Stimulated activated CD4-positive, alpha-beta T cell treated with anti-CD3 and anti-CD28 coated beads, Interleukin-15, amount 100 ng/mL, for 24 hours (primary cell): ENCODE data around the gene FUCA1.
"Not testable (repeated sequence)": the region's sequence is repeated elsewhere in the genome, so short reads cannot be mapped to it uniquely, and the experiment has no call there.

Experiments used
- DNase-seq: peaks from one replicate; pipeline ENCODE4 v3.0.0-alpha.2; 2020

The FUCA1 gene

DNA sequence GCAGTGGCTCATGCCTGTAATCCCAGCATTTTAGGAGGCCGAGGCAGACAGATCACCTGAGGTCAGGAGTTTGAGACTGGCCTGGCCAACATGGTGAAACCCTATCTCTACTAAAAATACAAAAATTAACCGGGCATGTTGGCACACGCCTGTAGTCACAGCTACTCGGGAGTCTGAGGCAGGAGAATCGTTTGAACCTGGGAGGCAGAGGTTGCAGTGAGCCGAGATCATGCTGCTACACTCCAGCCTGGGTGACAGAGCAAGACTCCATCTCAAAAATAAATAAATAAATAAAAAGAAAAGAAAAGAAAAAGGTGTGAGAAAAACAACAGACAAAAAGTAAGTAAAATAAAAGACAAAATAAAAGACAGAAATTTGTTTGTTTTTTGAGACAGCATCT, 33.9 kb downstream of the FUCA1 start:
- not testable (repeated sequence) for DNase-seq

DNA sequence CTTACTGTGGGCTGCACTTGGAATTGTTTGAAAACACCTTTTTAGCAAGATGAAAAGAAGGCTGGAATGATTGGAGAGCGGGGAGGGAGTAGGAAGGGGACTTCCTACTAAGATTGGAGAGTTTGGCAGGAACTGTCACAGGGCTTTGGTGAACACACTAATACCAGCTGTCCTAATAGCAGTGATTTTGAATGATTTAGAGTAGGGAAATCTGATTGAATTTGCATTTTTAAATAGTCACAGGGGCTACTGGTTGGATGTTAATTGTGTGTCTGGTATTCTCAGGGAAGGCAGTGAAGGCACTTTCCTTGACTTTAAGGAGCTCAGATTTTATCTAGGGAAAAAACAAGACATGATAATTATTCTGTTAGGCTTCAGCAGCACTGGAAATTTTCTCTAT, 40.4 kb downstream of the FUCA1 start:
- DNase-seq, result no peak

DNA sequence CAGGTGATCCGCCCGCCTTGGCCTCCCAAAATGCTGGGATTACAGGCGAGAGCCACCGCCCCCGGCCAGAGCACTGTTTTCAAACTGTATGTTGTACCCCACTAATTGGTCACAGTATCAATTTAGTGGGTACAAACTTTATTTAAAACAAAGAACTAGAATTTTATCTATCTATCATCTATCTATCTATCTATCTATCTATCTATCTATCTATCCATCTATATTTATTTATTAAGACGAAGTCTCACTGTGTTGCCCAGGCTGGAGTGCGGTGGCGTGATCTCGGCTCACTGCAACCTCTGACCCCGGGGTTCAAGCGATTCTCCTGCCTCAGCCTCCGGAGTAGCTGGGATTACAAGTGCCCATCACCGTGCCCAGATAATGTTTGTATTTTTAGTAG, 41.5 kb downstream of the FUCA1 start:
- DNase-seq, result not testable (repeated sequence)

GRCh38 chr1:23825762-23826522, 42.1 kb downstream of the FUCA1 start:
- no peak for DNase-seq

GRCh38 chr1:23825076-23825761, 42.9 kb downstream of the FUCA1 start, which contains the start of gene HMGCL:
HMGCL (minus strand) TSS chr1:23825429; CDS start chr1:23825415, 14 bp downstream.
- DNase-seq, result peak; percentile 94

- DNase-seq, result no peak
Observed at GRCh38 chr1:23824711-23825075, 43.4 kb downstream of the FUCA1 start.

- no peak for DNase-seq
Observed at GRCh38 chr1:23823767-23824166, 44.3 kb downstream of the FUCA1 start.

DNA sequence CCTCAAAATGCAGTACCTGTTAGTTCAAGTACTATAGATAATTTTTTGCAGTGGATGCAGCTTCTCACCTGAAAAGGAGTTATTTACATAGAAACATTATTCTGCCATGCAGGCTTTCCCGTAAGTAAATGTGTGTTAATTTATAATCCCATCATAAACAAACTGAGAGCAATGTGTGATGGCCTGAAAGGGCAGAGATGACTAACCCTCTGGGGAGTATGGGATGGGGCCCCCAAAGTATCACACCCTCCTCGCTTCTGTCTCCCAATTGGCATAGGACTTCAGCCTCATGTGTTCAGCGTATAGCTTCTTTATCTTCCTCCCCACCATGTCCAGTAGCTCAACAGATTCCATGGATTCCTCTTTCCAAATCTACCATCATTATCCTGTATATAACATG, 50.5 kb downstream of the FUCA1 start:
- no peak for DNase-seq

DNA sequence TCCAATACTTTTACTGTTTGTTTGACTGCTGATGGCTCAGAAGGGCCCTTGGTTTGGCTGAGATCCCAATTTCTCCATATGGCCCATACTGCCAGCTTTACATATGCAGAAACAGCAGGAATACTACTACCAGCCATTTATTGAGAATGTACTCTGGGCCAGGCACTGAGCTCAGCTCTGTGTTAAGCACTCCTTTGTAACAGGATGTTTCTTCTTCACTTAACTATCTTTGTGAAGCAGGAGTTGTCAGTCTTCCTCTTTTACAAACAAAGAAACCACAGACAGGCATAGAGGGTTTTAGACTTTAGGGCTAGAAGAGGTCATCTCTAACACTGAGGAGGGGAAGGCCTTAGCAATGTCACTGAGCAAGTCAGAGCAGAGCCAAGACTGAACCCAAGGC, 51.2 kb downstream of the FUCA1 start:
- no peak for DNase-seq

GRCh38 chr1:23816361-23816760, 51.7 kb downstream of the FUCA1 start:
- no peak for DNase-seq

- DNase-seq, result no peak
Observed at GRCh38 chr1:23814016-23814415, 54.1 kb downstream of the FUCA1 start.

DNA sequence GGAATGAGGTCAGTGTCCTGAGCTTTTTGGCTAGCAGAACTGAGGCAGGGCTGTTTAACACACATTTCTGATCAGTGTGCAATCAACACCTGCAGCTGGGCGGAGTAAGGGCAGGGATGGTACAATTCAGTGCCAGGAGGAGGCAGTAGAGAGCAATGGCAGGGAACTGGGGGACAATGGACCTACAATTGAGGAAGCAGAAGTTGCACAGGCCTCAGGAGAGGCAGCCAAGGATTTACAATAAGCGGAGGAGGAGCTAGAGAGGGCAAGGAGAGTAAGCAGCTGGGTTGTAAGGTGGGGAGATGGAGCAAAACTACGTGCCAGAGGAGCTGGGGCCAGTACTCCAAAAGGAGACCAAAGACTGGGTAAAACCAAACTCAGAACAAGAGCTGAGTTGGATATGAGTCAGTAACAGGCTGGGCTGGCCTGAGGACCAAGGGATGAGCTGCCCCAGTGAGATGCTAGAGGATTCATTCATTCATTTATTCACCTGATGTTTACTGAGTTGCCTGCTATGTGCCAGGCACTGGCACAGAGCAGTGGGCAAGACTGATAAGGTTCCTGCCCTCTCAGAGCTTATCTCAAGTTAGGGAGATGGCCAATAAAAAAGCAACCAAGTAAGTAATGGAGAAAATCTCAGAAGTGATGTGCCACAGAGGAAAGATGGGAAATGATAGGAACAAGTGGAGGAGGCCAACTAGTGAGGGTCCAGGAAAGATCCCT, 57.1 kb downstream of the FUCA1 start:
- peak; percentile 66 for DNase-seq

DNA sequence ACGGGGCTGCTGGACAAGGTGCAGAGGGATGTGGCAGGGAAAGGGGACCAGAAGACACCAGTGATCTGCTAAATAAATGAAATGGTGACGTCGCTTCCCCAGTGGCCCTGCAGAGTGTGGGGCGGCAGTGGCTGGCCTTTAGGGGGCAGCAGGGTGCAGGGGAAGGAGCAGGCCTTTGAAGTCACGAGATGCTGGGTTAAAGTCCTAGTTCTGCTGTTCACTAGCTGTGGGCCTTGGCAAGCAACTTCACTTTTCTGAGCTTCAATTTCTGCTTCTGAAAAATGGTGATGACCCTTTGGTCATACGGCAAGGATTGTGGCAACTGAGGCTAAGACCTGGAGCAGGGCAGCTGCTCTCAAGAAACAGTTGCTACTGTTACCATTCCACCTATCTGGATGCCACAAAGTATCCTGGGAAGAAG, 58.3 kb downstream of the FUCA1 start:
- DNase-seq, result peak; percentile 88

DNA sequence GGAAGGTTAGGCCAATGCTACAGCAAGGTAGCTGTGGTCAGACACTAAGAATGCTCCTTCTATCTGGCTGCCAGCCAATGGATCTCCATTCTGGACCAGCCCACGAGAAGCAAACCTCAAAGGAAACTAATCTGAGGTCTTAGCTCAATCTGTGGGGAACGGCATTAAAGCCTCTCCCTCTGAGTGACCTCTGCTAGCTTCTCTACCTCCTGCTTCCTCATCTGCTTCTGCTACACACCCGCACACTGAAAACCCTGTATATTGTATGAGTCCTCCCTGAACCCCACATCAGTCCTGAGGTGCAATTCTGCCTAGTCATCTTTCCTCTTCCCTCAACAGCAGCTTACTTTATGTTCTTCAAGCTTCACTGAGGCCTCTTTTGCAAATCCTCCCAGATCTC, 60.6 kb downstream of the FUCA1 start:
- no peak for DNase-seq

DNA sequence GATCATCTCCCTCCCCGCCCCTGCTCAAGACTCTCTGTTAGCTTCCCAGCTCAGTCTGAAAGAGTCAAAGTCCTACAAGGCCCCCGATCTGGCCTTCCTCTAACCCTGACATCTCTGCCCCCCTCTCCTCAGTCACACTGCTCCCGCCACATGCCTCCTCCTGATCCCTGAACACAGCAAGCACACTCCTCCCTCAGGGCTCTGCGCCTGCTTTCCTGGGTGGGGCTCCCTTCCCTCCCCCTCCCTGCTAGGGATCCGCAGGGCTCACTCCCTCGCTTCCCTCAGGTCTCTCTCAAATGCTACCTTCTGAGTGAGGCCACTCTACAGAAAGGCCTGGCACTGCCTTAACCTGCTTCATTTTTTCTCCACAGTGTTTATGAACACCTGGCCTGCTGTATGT, 61.8 kb downstream of the FUCA1 start:
- DNase-seq, result no peak

GRCh38 chr1:23805025-23805424, 63.1 kb downstream of the FUCA1 start:
- DNase-seq, result no peak

DNA sequence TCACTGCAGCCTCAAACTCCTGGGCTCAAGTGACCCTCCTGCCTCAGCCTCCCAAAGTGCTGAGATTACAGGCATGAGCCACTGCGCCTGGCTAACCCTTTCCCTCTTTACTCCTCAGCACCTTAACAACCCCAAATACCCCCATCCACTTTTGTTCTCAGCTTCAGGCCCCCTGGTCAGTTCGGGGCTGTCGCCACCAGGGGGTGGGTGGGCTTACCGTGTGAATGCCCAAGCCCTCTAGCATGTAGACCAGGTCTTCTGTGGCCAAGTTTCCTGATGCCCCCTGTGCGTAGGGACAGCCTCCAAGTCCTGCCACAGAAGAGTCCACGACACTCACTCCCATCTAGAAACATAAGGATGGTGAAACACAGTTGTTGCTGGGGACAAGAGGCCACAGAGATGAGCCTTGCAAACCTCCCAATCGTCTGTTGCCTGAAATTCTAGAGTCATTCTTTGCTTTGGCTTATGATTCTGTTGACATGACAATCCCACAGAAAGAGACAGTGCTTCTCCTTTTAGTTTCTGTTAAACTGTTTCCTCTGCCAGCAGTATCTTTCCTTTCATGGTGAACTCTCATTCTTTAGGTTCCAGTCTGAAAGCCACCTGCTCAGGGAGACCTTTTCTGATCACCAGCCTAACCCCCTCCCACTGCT, 63.8 kb downstream of the FUCA1 start:
- no peak for DNase-seq

DNA sequence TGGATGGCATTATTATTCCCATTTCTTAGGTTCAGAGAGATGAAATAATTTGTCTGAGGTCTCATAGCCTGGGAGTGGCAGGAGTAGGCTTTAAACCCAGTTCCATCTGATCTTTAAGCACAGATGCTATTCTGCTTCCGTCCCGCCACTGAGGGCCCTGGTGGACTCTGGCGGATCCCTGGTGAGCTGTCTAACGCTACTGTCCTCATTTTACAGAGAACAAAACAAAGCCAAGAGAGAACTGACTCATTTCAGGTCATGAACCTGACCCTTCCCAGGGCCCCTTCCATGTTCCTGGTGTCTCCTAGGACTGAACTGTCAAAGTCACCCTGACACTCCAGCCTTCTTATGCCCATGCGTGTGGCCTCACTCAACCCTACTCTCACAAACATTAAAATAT, 64.4 kb downstream of the FUCA1 start:
- DNase-seq, result no peak

DNA sequence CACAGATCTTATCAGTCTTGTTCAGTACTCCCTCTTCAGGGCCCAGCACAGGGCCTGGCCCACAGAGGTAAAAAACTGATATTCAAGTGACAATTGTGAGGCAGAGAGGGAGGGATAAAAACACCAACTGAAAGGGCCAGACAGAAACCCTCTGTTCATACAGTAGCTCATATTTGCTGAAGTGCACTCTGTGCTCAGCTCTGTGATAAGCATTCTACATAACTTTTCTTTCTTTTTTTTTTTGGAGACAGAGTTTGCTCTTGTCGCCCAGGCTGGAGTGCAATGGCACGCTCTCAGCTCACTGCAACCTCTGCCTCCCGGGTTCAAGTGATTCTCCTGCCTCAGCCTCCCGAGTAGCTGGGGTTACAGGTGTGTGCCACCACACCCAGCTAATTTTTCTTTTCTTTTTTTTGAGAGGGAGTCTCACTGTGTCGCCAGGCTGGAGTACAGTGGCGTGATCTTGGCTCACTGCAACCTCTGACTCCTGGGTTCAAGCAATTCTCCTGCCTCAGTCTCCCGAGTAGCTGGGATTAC, 65.2 kb downstream of the FUCA1 start:
- DNase-seq, result not testable (repeated sequence)

- DNase-seq, result no peak
Observed at GRCh38 chr1:23801876-23802275, 66.2 kb downstream of the FUCA1 start.

DNA sequence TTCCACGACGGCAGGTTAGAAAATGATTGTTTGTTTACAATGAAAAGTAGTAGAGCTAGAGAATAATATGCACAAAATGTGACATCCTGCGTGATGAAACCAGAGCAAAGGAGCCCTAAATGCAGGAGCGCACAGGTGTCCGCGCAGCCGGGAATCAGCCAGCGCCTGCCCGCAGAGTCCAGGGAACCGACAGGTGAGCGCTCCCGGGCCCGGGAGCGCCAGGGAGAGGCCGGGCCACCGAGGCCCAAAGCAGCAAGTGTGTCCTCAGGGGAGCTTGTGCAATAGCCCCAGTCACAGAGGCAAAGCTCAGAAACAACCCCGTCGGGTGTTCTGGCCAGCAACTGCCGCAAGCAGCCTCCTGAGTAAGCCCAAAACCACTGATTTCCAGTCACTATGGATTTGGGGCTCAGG, 66.7 kb downstream of the FUCA1 start:
- DNase-seq, result no peak

DNA sequence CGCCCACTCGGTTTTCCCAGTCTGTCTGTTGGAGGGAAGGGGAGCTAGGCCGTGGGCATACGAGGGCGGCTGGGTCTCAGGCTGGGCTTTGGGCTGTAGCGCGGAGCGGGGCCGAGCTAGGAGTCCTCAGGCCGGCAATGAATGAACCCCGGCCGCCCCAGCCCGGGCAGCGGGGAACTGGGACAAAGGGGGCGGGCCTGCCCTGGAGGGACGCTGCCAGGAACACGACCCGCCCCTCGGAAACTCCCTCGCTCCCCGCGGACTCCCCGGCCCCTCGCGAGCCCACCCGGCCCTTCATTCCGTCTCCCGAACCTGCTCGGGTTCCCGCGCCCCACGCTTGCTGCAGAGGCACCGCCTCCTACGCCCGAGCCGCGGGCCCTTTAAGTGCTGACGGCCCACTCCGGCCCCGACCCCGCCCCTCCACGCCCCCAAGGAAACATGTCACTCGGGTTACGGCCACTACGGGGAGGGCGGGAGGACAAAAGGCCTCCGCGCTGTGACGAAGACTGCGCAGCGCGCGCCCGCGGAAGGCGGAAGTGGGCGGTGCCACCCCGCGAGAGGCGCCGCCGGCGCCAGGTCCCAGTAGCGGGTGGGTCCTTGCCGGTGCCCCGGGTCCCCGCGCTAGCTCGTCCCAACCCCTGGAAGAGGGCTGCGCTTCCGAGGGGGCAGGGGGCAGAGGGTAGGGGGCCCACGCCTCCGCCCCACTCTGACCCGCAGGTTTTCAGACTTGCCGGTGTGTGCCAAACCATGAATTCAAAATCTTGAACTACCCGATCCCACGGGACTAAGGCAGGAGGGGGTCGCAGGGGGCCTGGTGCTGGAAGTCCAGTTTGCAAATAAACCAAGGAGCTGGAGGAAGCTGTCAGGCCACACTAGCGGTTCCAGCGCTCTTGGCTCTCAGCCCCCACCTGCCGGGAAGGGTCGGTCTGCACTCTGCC, 67.4 kb downstream of the FUCA1 start, which contains the start of gene GALE:
GALE (minus strand) TSS at position 355 of the 938 bp plus-strand sequence. CDS start 1,747 bp downstream, outside the sequence.
- peak; percentile 99 for DNase-seq
